Measurements from ENCODE around the gene EPS8L3.
"Not testable (repeated sequence)": the region's sequence is repeated elsewhere in the genome, so short reads cannot be mapped to it uniquely, and the experiment has no call there.

EPS8L3 gene

GRCh38 chr1:109801791-109802135 lies 38.0 kb upstream of the EPS8L3 start:
- Mint-ChIP-seq H3K27me3 (no peaks in the 10 kb centered on the region), H3K36me3 (peaks cover 4% of the 10 kb centered on the region), H3K9me3 (no peaks in the 10 kb centered on the region), H3K4me3 (peak overlapping the region; percentile 40), H3K27ac (peak overlapping the region; percentile 98), H3K4me1 (peaks cover 88% of the 10 kb centered on the region)
- CTCF ChIA-PET, result interaction anchor here (0.7 to 3.9 kb wide), 6 partner anchors 10 to 182 kb away, joined by 3 to 44 read pairs (median 5); partner anchors contain the start of gene AHCYL1
- peak; percentile 42 for DNase-seq

- CTCF ChIA-PET, result interaction anchor here (0.8 to 3.9 kb wide), 2 partner anchors 9 to 184 kb away, joined by 3 to 44 read pairs; no protein-coding TSS in a partner anchor
- no peak overlapping the region for H3K4me3 Mint-ChIP-seq
- peaks cover 4% of the 10 kb centered on the region for H3K36me3 Mint-ChIP-seq
- H3K27me3 Mint-ChIP-seq, result no peaks in the 10 kb centered on the region
- peak overlapping the region; percentile 53 for H3K27ac Mint-ChIP-seq
- no peak for DNase-seq
- peaks cover 86% of the 10 kb centered on the region for H3K4me1 Mint-ChIP-seq
- H3K9me3 Mint-ChIP-seq, result no peaks in the 10 kb centered on the region
Observed at GRCh38 chr1:109800291-109800690, 36.6 kb upstream of the EPS8L3 start.

DNA sequence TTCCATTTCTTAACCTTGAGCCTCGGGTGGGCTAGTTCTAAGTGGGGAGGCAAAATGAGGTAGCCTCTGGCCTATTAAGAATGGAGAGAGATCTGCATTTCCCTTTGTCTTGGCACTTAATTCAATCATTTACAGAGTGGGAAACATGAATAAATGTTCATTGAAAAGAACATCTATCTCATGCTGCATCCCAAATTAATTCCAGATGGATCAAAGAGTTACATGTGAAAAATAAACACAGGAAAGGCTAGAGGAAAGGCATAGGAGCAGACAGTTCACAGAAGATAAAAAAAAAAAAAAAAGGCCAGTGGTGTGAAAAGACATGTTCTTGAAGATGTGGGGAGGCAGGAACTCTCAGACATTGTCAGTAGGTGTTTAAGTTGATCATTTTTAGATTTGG lies 35.7 kb upstream of the EPS8L3 start:
- no peak overlapping the region for H3K4me3 Mint-ChIP-seq
- no peak overlapping the region for H3K27ac Mint-ChIP-seq
- H3K27me3 Mint-ChIP-seq, result no peaks in the 10 kb centered on the region
- no peaks in the 10 kb centered on the region for H3K9me3 Mint-ChIP-seq
- peaks cover 4% of the 10 kb centered on the region for H3K36me3 Mint-ChIP-seq
- no peak for DNase-seq
- CTCF ChIA-PET, result no interaction called here
- H3K4me1 Mint-ChIP-seq, result peaks cover 86% of the 10 kb centered on the region

DNA sequence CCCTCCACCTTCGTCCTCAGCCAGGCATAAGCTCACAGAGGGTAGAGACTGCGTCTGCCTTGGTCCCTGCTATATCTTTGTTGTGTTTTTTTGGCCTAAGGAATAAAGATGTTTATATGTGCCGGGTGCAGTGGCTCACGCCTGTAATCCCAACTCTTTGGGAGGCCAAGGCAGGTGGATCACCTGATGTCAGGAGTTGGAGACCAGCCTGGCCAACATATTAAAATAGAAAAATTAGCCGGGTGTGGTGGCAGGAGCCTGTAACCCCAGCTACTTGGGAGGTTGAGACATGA lies 33.5 kb upstream of the EPS8L3 start:
- H3K4me3 Mint-ChIP-seq, H3K9me3 Mint-ChIP-seq, H3K36me3 Mint-ChIP-seq, DNase-seq, H3K27me3 Mint-ChIP-seq: not testable (repeated sequence)
- CTCF ChIA-PET, result interaction anchor here (0.7 to 2.2 kb wide), 4 partner anchors 20 to 187 kb away, joined by 4 to 7 read pairs (median 5); partner anchors contain the start of gene AHCYL1
- Mint-ChIP-seq H3K27ac (peak overlapping the region; percentile 71), H3K4me1 (peaks cover 80% of the 10 kb centered on the region)

DNA sequence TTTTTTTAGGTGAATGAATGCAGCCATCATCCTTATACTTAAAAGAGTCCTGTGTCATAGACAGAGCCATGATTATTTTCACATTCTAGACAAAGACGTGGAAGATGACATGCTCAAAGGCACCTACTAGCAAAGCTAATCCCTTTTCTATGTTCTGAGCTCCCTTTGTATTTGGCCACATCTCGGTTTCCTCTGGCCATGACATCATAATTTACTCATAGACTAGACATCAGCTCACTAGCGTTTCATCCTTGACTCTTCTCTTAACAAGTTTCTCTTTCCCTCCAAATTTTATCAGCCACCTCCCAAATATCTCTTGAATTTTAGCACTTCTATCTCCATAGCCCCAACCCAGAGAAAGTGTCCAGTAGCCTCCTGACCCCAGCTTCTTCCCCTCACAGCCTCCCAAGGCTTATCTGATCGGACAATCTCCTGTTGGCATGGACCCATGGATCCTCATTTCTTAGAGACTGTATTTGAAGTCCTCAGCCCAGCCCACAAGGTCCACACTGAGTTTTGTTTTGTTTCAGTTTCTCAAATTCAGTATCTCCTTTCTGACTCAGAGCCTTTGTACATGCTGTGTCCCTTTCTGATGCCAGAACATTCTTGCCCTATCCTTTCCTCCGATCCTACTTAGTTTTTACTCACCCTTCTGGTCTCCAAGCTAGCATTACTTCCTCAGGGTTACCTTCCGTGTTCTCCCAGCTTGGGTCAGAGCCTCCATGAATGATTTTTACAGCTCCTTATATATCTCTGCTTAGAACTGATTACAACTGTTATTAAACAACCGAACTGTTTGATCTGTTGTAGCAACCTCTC lies 33.0 kb upstream of the EPS8L3 start:
- H3K9me3 Mint-ChIP-seq, result no peaks in the 10 kb centered on the region
- no peaks in the 10 kb centered on the region for H3K27me3 Mint-ChIP-seq
- H3K4me3 Mint-ChIP-seq, result no peak overlapping the region
- CTCF ChIA-PET, result interaction anchor here (0.7 to 2.2 kb wide), 5 partner anchors 10 to 188 kb away, joined by 4 to 7 read pairs (median 4); partner anchors contain the start of gene AHCYL1
- peak; percentile 42 for DNase-seq
- peaks cover 4% of the 10 kb centered on the region for H3K36me3 Mint-ChIP-seq
- peaks cover 79% of the 10 kb centered on the region for H3K4me1 Mint-ChIP-seq
- H3K27ac Mint-ChIP-seq, result peak overlapping the region; percentile 71

- no peaks in the 10 kb centered on the region for H3K27me3 Mint-ChIP-seq
- DNase-seq, result no peak
- no peak overlapping the region for H3K4me3 Mint-ChIP-seq
- H3K9me3 Mint-ChIP-seq, result no peaks in the 10 kb centered on the region
- CTCF ChIA-PET, result interaction anchor here (2.5 kb wide), 2 partner anchors 17 to 190 kb away, joined by 14 read pairs; partner anchors contain the start of gene AHCYL1
- H3K36me3 Mint-ChIP-seq, result no peaks in the 10 kb centered on the region
- no peak overlapping the region for H3K27ac Mint-ChIP-seq
- peaks cover 82% of the 10 kb centered on the region for H3K4me1 Mint-ChIP-seq
Observed at GRCh38 chr1:109794319-109795132, 30.8 kb upstream of the EPS8L3 start.

GRCh38 chr1:109793486-109794318 lies 30.0 kb upstream of the EPS8L3 start:
- Mint-ChIP-seq H3K4me3 (no peak overlapping the region), H3K27ac (peak overlapping the region; percentile 49), H3K4me1 (peaks cover 82% of the 10 kb centered on the region), H3K27me3 (no peaks in the 10 kb centered on the region), H3K9me3 (no peaks in the 10 kb centered on the region), H3K36me3 (no peaks in the 10 kb centered on the region)
- no peak for DNase-seq
- CTCF ChIA-PET, result interaction anchor here (1.3 to 4.9 kb wide), 4 partner anchors 8 to 190 kb away, joined by 4 to 44 read pairs (median 14); partner anchors contain the start of gene AHCYL1

DNA sequence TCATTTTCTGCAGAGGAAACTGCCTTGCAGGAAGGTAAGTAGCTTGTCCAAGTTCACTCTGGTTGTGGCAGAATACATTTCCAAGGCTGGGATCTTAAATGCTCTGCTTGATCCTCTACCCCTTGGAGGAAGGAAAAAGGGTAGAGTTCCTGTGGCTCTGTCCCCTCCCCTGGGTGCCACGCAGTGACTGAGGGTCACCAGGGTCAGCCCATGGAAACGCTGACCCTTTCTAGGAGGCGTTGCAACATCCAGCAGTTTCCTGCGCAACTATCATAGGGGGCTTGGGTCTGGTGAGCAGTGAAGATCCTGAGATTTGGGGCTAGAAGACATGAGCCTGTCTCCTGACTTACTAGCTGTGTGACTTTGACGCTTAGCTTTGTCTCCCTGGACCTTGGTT lies 29.4 kb upstream of the EPS8L3 start:
- Mint-ChIP-seq H3K9me3 (no peaks in the 10 kb centered on the region), H3K27ac (peak overlapping the region; percentile 49), H3K4me3 (no peak overlapping the region), H3K4me1 (peaks cover 79% of the 10 kb centered on the region), H3K36me3 (no peaks in the 10 kb centered on the region), H3K27me3 (no peaks in the 10 kb centered on the region)
- CTCF ChIA-PET, result interaction anchor here (1.3 to 4.9 kb wide), 4 partner anchors 9 to 191 kb away, joined by 4 to 44 read pairs (median 14); partner anchors contain the start of gene AHCYL1
- no peak for DNase-seq

DNA sequence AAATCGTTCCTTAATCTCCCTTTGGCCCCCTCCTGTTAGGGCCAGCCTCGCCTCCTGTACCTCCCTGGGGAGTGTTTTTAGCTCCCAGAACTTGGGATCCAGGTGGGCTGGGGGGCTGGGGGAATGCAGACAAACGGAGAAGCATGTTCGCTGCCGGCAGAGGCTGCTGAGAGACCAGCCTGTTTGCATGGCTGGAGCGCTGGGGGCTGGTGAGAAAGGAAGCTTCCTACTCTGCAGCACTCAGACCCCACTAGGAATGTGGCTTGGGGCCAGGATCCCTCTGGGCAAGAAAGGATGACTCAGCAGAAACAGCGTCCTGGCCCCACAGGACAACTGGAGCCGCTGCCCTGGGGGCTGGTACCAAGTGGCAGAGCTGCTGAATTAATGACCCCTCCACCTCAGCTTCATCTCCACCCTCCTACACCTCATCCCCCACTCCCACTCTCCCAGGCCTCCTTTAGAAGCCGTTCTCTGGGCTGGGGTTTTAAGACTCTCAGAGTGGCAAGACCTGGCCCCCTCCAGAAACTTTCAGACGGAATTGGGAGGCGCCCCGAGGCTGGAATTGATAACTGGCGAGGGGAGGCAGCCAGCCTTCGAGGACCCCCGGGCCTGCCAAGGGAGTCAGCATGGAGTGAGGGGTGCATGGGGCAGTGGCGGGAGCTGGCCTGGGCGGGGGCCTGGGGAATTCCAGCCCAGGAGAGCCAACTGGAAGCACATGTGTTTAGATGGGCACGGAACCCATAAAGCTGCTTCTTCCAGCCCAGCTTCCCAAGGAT lies 28.5 kb upstream of the EPS8L3 start:
- Mint-ChIP-seq H3K4me1 (peaks cover 73% of the 10 kb centered on the region), H3K9me3 (no peaks in the 10 kb centered on the region), H3K4me3 (no peak overlapping the region), H3K36me3 (no peaks in the 10 kb centered on the region), H3K27me3 (no peaks in the 10 kb centered on the region), H3K27ac (peak overlapping the region; percentile 28)
- CTCF ChIA-PET, result interaction anchor here (0.6 to 4.9 kb wide), 8 partner anchors 9 to 192 kb away, joined by 3 to 44 read pairs (median 9); partner anchors contain the start of gene AHCYL1
- DNase-seq, result no peak

- peak; percentile 16 for DNase-seq
- Mint-ChIP-seq H3K36me3 (no peaks in the 10 kb centered on the region), H3K27ac (peak overlapping the region; percentile 91), H3K4me1 (peaks cover 72% of the 10 kb centered on the region), H3K4me3 (no peak overlapping the region), H3K27me3 (peaks cover 2% of the 10 kb centered on the region), H3K9me3 (no peaks in the 10 kb centered on the region)
- CTCF ChIA-PET, result interaction anchor here (0.6 to 5.3 kb wide), 19 partner anchors 10 to 195 kb away, joined by 3 to 44 read pairs (median 5); partner anchors contain the start of gene AHCYL1
Observed at GRCh38 chr1:109791495-109792043, 27.8 kb upstream of the EPS8L3 start.

GRCh38 chr1:109790735-109791494 lies 27.2 kb upstream of the EPS8L3 start:
- H3K36me3 Mint-ChIP-seq, result no peaks in the 10 kb centered on the region
- H3K4me1 Mint-ChIP-seq, result peaks cover 77% of the 10 kb centered on the region
- H3K27ac Mint-ChIP-seq, result peak overlapping the region; percentile 91
- CTCF ChIA-PET, result interaction anchor here (0.6 to 5.3 kb wide), 28 partner anchors 9 to 195 kb away, joined by 3 to 44 read pairs (median 4); partner anchors contain the start of gene AHCYL1
- no peaks in the 10 kb centered on the region for H3K9me3 Mint-ChIP-seq
- H3K4me3 Mint-ChIP-seq, result no peak overlapping the region
- DNase-seq, result peak; percentile 88
- H3K27me3 Mint-ChIP-seq, result peaks cover 3% of the 10 kb centered on the region

DNA sequence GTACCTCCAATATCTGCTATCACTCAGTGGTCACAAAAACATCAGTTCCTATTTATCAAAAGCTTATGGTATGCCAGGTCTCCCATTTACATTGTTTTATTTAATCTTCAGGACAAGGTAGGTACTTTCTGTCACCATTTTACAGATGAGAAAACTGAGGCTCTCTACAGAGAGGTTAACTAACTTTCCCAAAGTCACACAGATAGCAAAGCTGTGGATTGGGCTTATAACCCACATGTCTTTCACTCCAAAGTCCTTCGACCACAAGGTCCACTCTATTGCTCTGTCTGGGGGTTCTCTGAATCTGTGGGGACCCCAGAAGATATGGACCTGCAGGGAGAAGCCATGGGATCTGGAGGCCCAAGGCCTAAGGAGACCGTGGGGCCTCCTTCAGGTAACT lies 26.6 kb upstream of the EPS8L3 start:
- H3K4me3 Mint-ChIP-seq, result no peak overlapping the region
- CTCF ChIA-PET, result interaction anchor here (0.8 to 5.3 kb wide), 28 partner anchors 8 to 196 kb away, joined by 3 to 44 read pairs (median 4); partner anchors contain the start of gene AHCYL1

More for the DNA sequence above, 26.6 kb upstream of the EPS8L3 start:
- H3K27me3 Mint-ChIP-seq, result peaks cover 3% of the 10 kb centered on the region
- peaks cover 76% of the 10 kb centered on the region for H3K4me1 Mint-ChIP-seq
- H3K36me3 Mint-ChIP-seq, result no peaks in the 10 kb centered on the region
- no peak for DNase-seq
- no peaks in the 10 kb centered on the region for H3K9me3 Mint-ChIP-seq
- peak overlapping the region; percentile 91 for H3K27ac Mint-ChIP-seq

Data from activated naive CD4-positive, alpha-beta T cell treated with anti-CD3 and anti-CD28 coated beads, Interleukin-2, amount 10 ng/mL, durations not matched to agents 7 days and 5 days (primary cell).